Neural progenitor cell (in vitro differentiated cells): ENCODE measurements around the gene CFAP299.

Source experiments
- CTCF ChIP-seq: fragments of 200-600 bp; sonication (generic); IDR thresholded peaks from 2 replicates; pipeline ENCODE4 v1.5.1; 2017; ENCODE audit warnings: antibody characterized with exemption, mild to moderate bottlenecking
- EZH2 ChIP-seq: fragments of 200-600 bp; sonication (generic); IDR thresholded peaks from 2 replicates; pipeline ENCODE4 v1.6.1; 2017; ENCODE audit warnings: antibody characterized with exemption, mild to moderate bottlenecking, moderate library complexity
- EZH2phosphoT487 ChIP-seq: fragments of 200-600 bp; sonication (generic); IDR thresholded peaks from 2 replicates; pipeline ENCODE4 v1.6.1; 2017; ENCODE audit warnings: antibody characterized with exemption

DNA sequence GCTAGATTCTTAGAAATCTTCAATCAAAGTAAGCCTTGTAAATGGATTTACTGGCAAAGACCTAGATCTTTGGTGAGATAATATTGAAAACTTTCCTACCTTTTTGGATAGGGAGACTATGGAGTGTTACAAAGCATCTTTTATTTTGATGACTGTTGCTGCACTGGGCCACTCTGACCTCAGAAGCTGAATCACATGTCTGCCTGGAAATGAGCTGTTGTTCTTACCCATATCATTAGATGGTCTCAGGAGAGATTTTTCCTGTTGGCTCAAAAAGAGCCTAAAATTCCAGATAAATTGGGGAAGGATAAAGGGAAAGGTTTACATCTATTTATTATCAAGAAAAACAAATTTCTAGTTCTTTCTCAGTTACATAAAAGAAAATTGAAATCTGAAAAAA, 567.5 kb downstream of the CFAP299 start:
- TF ChIP-seq CTCF (no peak), EZH2 (no peak), EZH2phosphoT487 (no peak)
